Endothelial cell of umbilical vein (primary cell): ENCODE results near the gene ICAM5. TPM values are rescaled to one million over a fixed set of nuclear protein-coding genes. Genes with fewer than 3 reads are reported as not detected.

ENCODE experiments used
- BruUV-seq: library from RNA; stranded (reverse); fragments of 400-500 nt; replicated peaks from 2 replicates; lab custom pipeline; 2021; lab: Mats Ljungman, UMichigan
- CTCF ChIA-PET: fragments of 300-600, 350-600 bp; sonication (Branson Sonifier 250); formaldehyde crosslinking; loops from one replicate; lab custom pipeline; 2021; ENCODE audit warnings: antibody characterized with exemption, inconsistent platforms; lab: Charles Lee
- POLR2A ChIA-PET: fragments of 300-600, 350-600 bp; sonication (Branson Sonifier 250); formaldehyde crosslinking; loops from one replicate; lab custom pipeline; 2021; ENCODE audit warnings: antibody characterized with exemption, inconsistent platforms; lab: Charles Lee
- DNase-seq: peaks from one replicate; pipeline ENCODE4 v3.0.0-alpha.2; 2011; ENCODE audit warnings: low read depth, low spot score
- FAIRE-seq: peaks from 2 replicates; lab custom pipeline; 2011; peaks lifted over from hg19 to GRCh38; lab: Jason Lieb, UNC
- H2AFZ ChIP-seq: 2 replicates; pipeline ENCODE4 v1.6.0; 2012; ENCODE audit warnings: low read depth, low read length, control low read depth, inconsistent platforms
- H3K27ac ChIP-seq: 2 replicates; pipeline ENCODE4 v1.5.1; 2011; ENCODE audit warnings: low read depth, mild to moderate bottlenecking, control low read depth, low read length, moderate library complexity; ENCODE audit not compliant: insufficient read depth
- H3K27me3 ChIP-seq, 2 experiments: 2 replicates each; pipeline versions ENCODE4 v1.6.0 to v1.6.1; 2011; ENCODE audit warnings: low read length in 2 of 2, mixed read lengths in 1 of 2; ENCODE audit not compliant: control insufficient read depth in 2 of 2, insufficient read depth in 2 of 2
- H3K36me3 ChIP-seq, 2 experiments: 2 replicates in 1 of 2; 3 replicates in 1 of 2; pipeline ENCODE4 v1.5.1; 2011; ENCODE audit warnings: low read length in 2 of 2, mild to moderate bottlenecking in 1 of 2, moderate library complexity in 1 of 2; ENCODE audit not compliant: control insufficient read depth in 2 of 2, insufficient read depth in 2 of 2; ENCODE audit errors: extremely low read depth in 1 of 2
- H3K4me1 ChIP-seq: 3 replicates; pipeline ENCODE4 v1.5.1; 2011; ENCODE audit warnings: mild to moderate bottlenecking, low read length; ENCODE audit not compliant: control insufficient read depth, insufficient read depth; ENCODE audit errors: extremely low read depth
- H3K4me2 ChIP-seq: 2 replicates; pipeline ENCODE4 v1.6.1; 2011; ENCODE audit warnings: low read length, control low read depth, mixed read lengths; ENCODE audit not compliant: insufficient read depth
- H3K4me3 ChIP-seq, 3 experiments: fragments of 200-600 bp in 1 of 3; sonication (generic), shearing (Covaris generic) in 1 of 3; replicated peaks in 1 of 3; 2 replicates each; pipeline ENCODE4 v1.5.1; 2011 to 2016; ENCODE audit warnings: control low read depth in 3 of 3, low read length in 3 of 3, mild to moderate bottlenecking in 2 of 3, inconsistent platforms in 1 of 3, low read depth in 1 of 3, moderate library complexity in 1 of 3; ENCODE audit not compliant: insufficient read depth in 1 of 3
- H3K79me2 ChIP-seq: 2 replicates; pipeline ENCODE4 v1.6.0; 2012; ENCODE audit warnings: low read length, inconsistent platforms; ENCODE audit not compliant: control insufficient read depth, insufficient read depth
- H3K9ac ChIP-seq: replicated peaks from 2 replicates; pipeline ENCODE3; 2011; ENCODE audit warnings: low read length, control low read depth; ENCODE audit not compliant: insufficient read depth; ENCODE audit errors: extremely low read depth
- H3K9me1 ChIP-seq: replicated peaks from 3 replicates; pipeline ENCODE4 v1.6.0; 2011; ENCODE audit warnings: mild to moderate bottlenecking, low read length; ENCODE audit not compliant: control insufficient read depth, insufficient read depth; ENCODE audit errors: extremely low read depth
- H3K9me3 ChIP-seq: replicated peaks from 2 replicates; pipeline ENCODE4 v1.5.1; 2012; ENCODE audit warnings: low read length, inconsistent platforms; ENCODE audit not compliant: control insufficient read depth, insufficient read depth
- H4K20me1 ChIP-seq: replicated peaks from 2 replicates; pipeline ENCODE3; 2011; ENCODE audit warnings: mild to moderate bottlenecking, low read length; ENCODE audit not compliant: control insufficient read depth, insufficient read depth; ENCODE audit errors: extremely low read depth
- CTCF ChIP-seq, 2 donors: IDR thresholded peaks; 1 replicate in 1 of 2; 2 replicates in 1 of 2; pipeline ENCODE4 v1.5.1; 2011; ENCODE audit warnings: low read length in 2 of 2, mild to moderate bottlenecking in 2 of 2, moderate library complexity in 2 of 2, control low read depth in 1 of 2, inconsistent platforms in 1 of 2, low read depth in 1 of 2; ENCODE audit not compliant: insufficient read depth in 1 of 2; ENCODE audit errors: extremely low read depth in 1 of 2
- EZH2 ChIP-seq: IDR thresholded peaks from 2 replicates; pipeline ENCODE4 v1.6.1; 2012; ENCODE audit warnings: borderline replicate concordance, low read depth, mild to moderate bottlenecking, moderate library complexity, low read length, inconsistent platforms; ENCODE audit not compliant: severe bottlenecking
- FOS ChIP-seq: IDR thresholded peaks from 2 replicates; pipeline ENCODE4 v1.6.1; 2011; ENCODE audit warnings: mild to moderate bottlenecking, low read length, moderate library complexity, borderline replicate concordance; ENCODE audit not compliant: insufficient read depth
- GATA2 ChIP-seq: IDR thresholded peaks from 2 replicates; pipeline ENCODE4 v1.7.0; 2011; ENCODE audit warnings: low read depth, mild to moderate bottlenecking, moderate library complexity, mixed read lengths, low read length; ENCODE audit not compliant: insufficient read length, insufficient read depth
- JUN ChIP-seq: IDR thresholded peaks from 2 replicates; pipeline ENCODE4 v1.6.1; 2011; ENCODE audit warnings: borderline replicate concordance, low read depth; ENCODE audit not compliant: insufficient read length, insufficient read depth
- MAX ChIP-seq: IDR thresholded peaks from 2 replicates; pipeline ENCODE4 v1.6.1; 2011; ENCODE audit not compliant: insufficient read depth, insufficient read length
- MYC ChIP-seq: IDR thresholded peaks from one replicate; pipeline ENCODE4 v1.6.1; 2011; ENCODE audit warnings: mild to moderate bottlenecking, low read depth, low read length
- POLR2A ChIP-seq: IDR thresholded peaks from 2 replicates; pipeline ENCODE4 v1.6.1; 2012; ENCODE audit warnings: low read depth, mild to moderate bottlenecking, control low read depth, low read length
- POLR2AphosphoS5 ChIP-seq: IDR thresholded peaks from 2 replicates; pipeline ENCODE4 v1.6.1; 2012; ENCODE audit warnings: low read depth, mild to moderate bottlenecking, control low read depth, low read length, moderate library complexity; ENCODE audit not compliant: insufficient read depth
- dilution Hi-C: fragments of 300-500 bp; cut with MboI; formaldehyde crosslinking; loops from one replicate; pipeline ENCODE4 v1.15.0; 2019; ENCODE audit warnings: low sequenced_read_pairs; ENCODE audit not compliant: extremely low pct_ligation_motif_present
- intact Hi-C: fragments of 100-400 bp; cut with micrococcal nuclease; formaldehyde crosslinking; loops from one replicate; pipeline ENCODE4 v1.10.0; 2022
- polyA plus RNA-seq, 4 experiments: library from polyadenylated mRNA; depleted of rRNA in 3 of 4; stranded (reverse) in 3 of 4; unstranded in 1 of 4; fragments of >200 nt; gene quantifications; 2 replicates each; pipeline versions ENCODE4 v1.2.1 to v1.2.3, GENCODE V29; 2011 to 2012; ENCODE audit warnings: missing spikeins in 1 of 4
- total RNA-seq: library from RNA; stranded (reverse); gene quantifications from 2 replicates; pipeline ENCODE4 v1.2.3, GENCODE V29; 2021

ICAM5 gene
- total and polyA plus RNA-seq, 2 donors (not counting 3 experiments of a cell fraction or from before 2014, with no cell fraction given), result 0.10 to 0.40 TPM

GRCh38 chr19:10295847-10296591 lies 6.3 kb downstream of the ICAM5 start:
- no TSS peak for BruUV-seq
- no peaks in the 10 kb centered on the region for H3K36me3 ChIP-seq
- H2AFZ ChIP-seq, result no peak overlapping the region
- TF ChIP-seq FOS, result no peak
- no peak for TF ChIP-seq EZH2
- TF ChIP-seq GATA2, result no peak
- no peak for TF ChIP-seq MAX
- TF ChIP-seq POLR2AphosphoS5, result no peak
- TF ChIP-seq JUN, result no peak
- no peak for TF ChIP-seq MYC
- no peak for TF ChIP-seq CTCF (IDR thresholded peaks at IDR 0.05; ENCODE audit: extremely low read depth in 1 of 2, insufficient read depth in 1 of 2, low read depth in 1 of 2, low read length in 2 of 2)
- TF ChIP-seq POLR2A, result no peak
- ChIA-PET CTCF (interaction anchor here (1.2 kb wide), 2 partner anchors 25 to 37 kb away, joined by 3 to 4 read pairs; partner anchors contain the start of gene ICAM1), POLR2A (no interaction called here)
- FAIRE-seq (no peak), DNase-seq (no peak)
- no peak overlapping the region for H3K9ac ChIP-seq
- intact Hi-C loops, result no loop called here
- dilution Hi-C loops, result no loop called here
- H3K4me3 ChIP-seq, result no peak overlapping the region
- H3K4me2 ChIP-seq, result no peak overlapping the region
- H3K27me3 ChIP-seq, result peaks cover 42 to 52% of the 10 kb centered on the region in 2 experiments
- H3K27ac ChIP-seq, result no peak overlapping the region
- no peaks in the 10 kb centered on the region for H4K20me1 ChIP-seq
- no peaks in the 10 kb centered on the region for H3K9me3 ChIP-seq
- H3K79me2 ChIP-seq, result no peaks in the 10 kb centered on the region
- no peaks in the 10 kb centered on the region for H3K9me1 ChIP-seq
- H3K4me1 ChIP-seq, result peaks cover 8% of the 10 kb centered on the region
